Neural cell (in vitro differentiated cells): ENCODE data around the gene NECTIN2. TPM values are rescaled to one million over a fixed set of nuclear protein-coding genes. Genes with fewer than 3 reads are reported as not detected.
"Not testable (repeated sequence)": the region's sequence is repeated elsewhere in the genome, so short reads cannot be mapped to it uniquely, and the experiment has no call there.

Experiments used
- H2AFZ ChIP-seq: fragments of 200-600, 300-800 bp; sonication (generic), shearing (Covaris generic); 2 replicates; pipeline ENCODE4 v1.6.0; 2014; ENCODE audit warnings: low read depth, mild to moderate bottlenecking, antibody characterized with exemption, low read length, moderate library complexity
- H3F3A ChIP-seq: fragments of 200-600 bp; shearing (Covaris generic); 2 replicates; pipeline ENCODE4 v1.6.1; 2016; ENCODE audit warnings: mild to moderate bottlenecking, moderate library complexity, mixed read lengths, antibody characterized with exemption, low read length; ENCODE audit not compliant: insufficient read depth, poor library complexity, severe bottlenecking
- H3K27ac ChIP-seq: fragments of 200-600, 300-800 bp; sonication (generic), shearing (Covaris generic); 2 replicates; pipeline ENCODE4 v1.5.1; 2014; ENCODE audit warnings: mild to moderate bottlenecking, low read length, moderate library complexity
- H3K27me3 ChIP-seq: fragments of 300-800, 200-600 bp; sonication (generic), shearing (Covaris generic); 2 replicates; pipeline ENCODE4 v1.6.0; 2014; ENCODE audit warnings: mild to moderate bottlenecking, low read depth, low read length, moderate library complexity; ENCODE audit not compliant: insufficient read depth
- H3K36me3 ChIP-seq: fragments of 300-800, 200-600 bp; sonication (generic), shearing (Covaris generic); 2 replicates; pipeline ENCODE4 v1.5.1; 2014; ENCODE audit warnings: mild to moderate bottlenecking, antibody characterized with exemption, low read length, moderate library complexity; ENCODE audit not compliant: insufficient read depth
- H3K4me2 ChIP-seq: fragments of 300-800, 200-600 bp; sonication (generic), shearing (Covaris generic); 2 replicates; pipeline ENCODE4 v1.6.0; 2014; ENCODE audit warnings: mild to moderate bottlenecking, low read length
- H3K4me3 ChIP-seq: fragments of 300-800, 200-600 bp; sonication (generic), shearing (Covaris generic); 2 replicates; pipeline ENCODE4 v1.5.1; 2014; ENCODE audit warnings: mild to moderate bottlenecking, low read length, moderate library complexity
- H3K79me2 ChIP-seq: fragments of 200-600 bp; shearing (Covaris generic); replicated peaks from 2 replicates; pipeline ENCODE4 v1.6.0; 2014; ENCODE audit warnings: mild to moderate bottlenecking, low read length, moderate library complexity; ENCODE audit not compliant: insufficient read depth
- H3K9ac ChIP-seq: fragments of 300-800, 200-600 bp; sonication (generic), shearing (Covaris generic); 2 replicates; pipeline ENCODE4 v1.6.1; 2016; ENCODE audit warnings: mild to moderate bottlenecking, low read length, mixed read lengths
- H3K9me2 ChIP-seq: fragments of 200-600 bp; shearing (Covaris generic); 2 replicates; pipeline ENCODE4 v1.6.1; 2016; ENCODE audit warnings: mild to moderate bottlenecking, low read length, mixed read lengths; ENCODE audit not compliant: insufficient read depth
- H3K9me3 ChIP-seq: fragments of 200-600, 300-800 bp; sonication (generic), shearing (Covaris generic); 2 replicates; pipeline ENCODE4 v1.6.1; 2016; ENCODE audit warnings: mild to moderate bottlenecking, mixed run types, low read length, moderate library complexity, mixed read lengths
- H4K20me1 ChIP-seq: fragments of 200-600 bp; shearing (Covaris generic); 2 replicates; pipeline ENCODE4 v1.6.1; 2016; ENCODE audit warnings: mild to moderate bottlenecking, mixed run types; ENCODE audit not compliant: insufficient read depth
- EP300 ChIP-seq: fragments of 450-650 bp; conservative IDR thresholded peaks from 2 replicates; pipeline ENCODE4 v1.6.1; 2014; ENCODE audit warnings: antibody characterized with exemption, mild to moderate bottlenecking, moderate library complexity; ENCODE audit not compliant: poor library complexity, severe bottlenecking
- EZH2 ChIP-seq: fragments of 200-600, 300-800 bp; shearing (Covaris generic), sonication (generic); IDR thresholded peaks from 2 replicates; pipeline ENCODE4 v1.6.1; 2014; ENCODE audit warnings: antibody characterized with exemption, low read length, borderline replicate concordance, mild to moderate bottlenecking; ENCODE audit not compliant: insufficient read depth, poor library complexity, severe bottlenecking
- MXI1 ChIP-seq: fragments of 450-650 bp; conservative IDR thresholded peaks from 2 replicates; pipeline ENCODE4 v1.6.1; 2014; ENCODE audit warnings: antibody characterized with exemption, mild to moderate bottlenecking; ENCODE audit not compliant: poor library complexity, severe bottlenecking
- POLR2AphosphoS5 ChIP-seq: IDR thresholded peaks from 2 replicates; pipeline ENCODE4 v1.6.1; 2012
- RAD21 ChIP-seq: fragments of 450-650 bp; conservative IDR thresholded peaks from 2 replicates; pipeline ENCODE4 v1.6.1; 2014; ENCODE audit warnings: antibody characterized with exemption, mild to moderate bottlenecking, moderate library complexity
- SMC3 ChIP-seq: fragments of 450-650 bp; conservative IDR thresholded peaks from 2 replicates; pipeline ENCODE4 v1.6.1; 2014; ENCODE audit warnings: antibody characterized with exemption, mild to moderate bottlenecking, moderate library complexity; ENCODE audit not compliant: poor library complexity
- TAF1 ChIP-seq: IDR thresholded peaks from 2 replicates; pipeline ENCODE4 v1.6.1; 2012; ENCODE audit warnings: low read depth
- polyA plus RNA-seq: library from polyadenylated mRNA; depleted of rRNA; stranded (reverse); fragments of >200 nt; gene quantifications from 2 replicates; pipeline ENCODE4 v1.2.3, GENCODE V29; 2014
- TF ChIP-seq, protein P1 (sequence below): fragments of 450-650 bp; IDR thresholded peaks from 2 replicates; pipeline ENCODE4 v1.5.1; 2014; ENCODE audit warnings: antibody characterized with exemption, mild to moderate bottlenecking, moderate library complexity; ENCODE audit not compliant: poor library complexity, severe bottlenecking
- TF ChIP-seq, protein P2 (sequence below): IDR thresholded peaks from 2 replicates; pipeline ENCODE4 v1.6.1; 2012; ENCODE audit warnings: borderline replicate concordance

The NECTIN2 gene
- polyA plus RNA-seq, 1 donor from 2014 or later: 33.2 TPM

DNA sequence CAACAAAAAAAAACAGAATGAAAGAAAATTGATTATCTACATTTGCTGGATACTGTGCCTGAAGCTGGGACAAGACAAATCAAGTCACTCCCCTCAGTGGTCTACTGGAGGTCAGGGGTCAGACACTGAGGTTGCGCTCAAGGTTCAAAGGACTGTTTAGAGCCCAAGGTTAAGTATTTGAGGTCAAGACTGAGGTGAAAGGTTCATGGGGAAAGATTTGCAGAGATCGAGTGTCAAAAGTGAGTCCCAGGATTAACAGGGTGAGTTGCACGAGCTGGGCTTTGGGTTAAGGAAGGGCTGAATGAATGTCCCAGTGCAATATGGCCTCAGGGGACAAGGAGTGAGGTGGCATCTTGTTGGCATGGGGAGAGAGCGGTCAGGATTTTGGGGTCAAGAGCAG, 41.6 kb downstream of the NECTIN2 start:
- Histone ChIP-seq H3K36me3 (no peaks in the 10 kb centered on the region), H3K9me3 (no peaks in the 10 kb centered on the region), H3K9ac (no peak overlapping the region)

GRCh38 chr19:44888335-44888734, 42.2 kb downstream of the NECTIN2 start:
- not testable (repeated sequence) for H4K20me1 ChIP-seq, H2AFZ ChIP-seq, H3F3A ChIP-seq, H3K4me2 ChIP-seq, H3K9me2 ChIP-seq, H3K27ac ChIP-seq, H3K4me3 ChIP-seq, H3K9ac ChIP-seq, H3K27me3 ChIP-seq, H3K36me3 ChIP-seq, H3K9me3 ChIP-seq
- H3K79me2 ChIP-seq: peaks cover 13% of the 10 kb centered on the region

More for the DNA sequence above, 41.6 kb downstream of the NECTIN2 start:
- Histone ChIP-seq H3K79me2 (peaks cover 12% of the 10 kb centered on the region), H3K27ac (no peak overlapping the region), H4K20me1 (no peaks in the 10 kb centered on the region), H3K4me3 (no peak overlapping the region), H3K9me2 (no peaks in the 10 kb centered on the region), H3F3A (no peaks in the 10 kb centered on the region), H3K27me3 (no peaks in the 10 kb centered on the region), H3K4me2 (no peak overlapping the region), H2AFZ (no peak overlapping the region)
- no peak for TF ChIP-seq POLR2AphosphoS5
- TF ChIP-seq, protein P1, sequence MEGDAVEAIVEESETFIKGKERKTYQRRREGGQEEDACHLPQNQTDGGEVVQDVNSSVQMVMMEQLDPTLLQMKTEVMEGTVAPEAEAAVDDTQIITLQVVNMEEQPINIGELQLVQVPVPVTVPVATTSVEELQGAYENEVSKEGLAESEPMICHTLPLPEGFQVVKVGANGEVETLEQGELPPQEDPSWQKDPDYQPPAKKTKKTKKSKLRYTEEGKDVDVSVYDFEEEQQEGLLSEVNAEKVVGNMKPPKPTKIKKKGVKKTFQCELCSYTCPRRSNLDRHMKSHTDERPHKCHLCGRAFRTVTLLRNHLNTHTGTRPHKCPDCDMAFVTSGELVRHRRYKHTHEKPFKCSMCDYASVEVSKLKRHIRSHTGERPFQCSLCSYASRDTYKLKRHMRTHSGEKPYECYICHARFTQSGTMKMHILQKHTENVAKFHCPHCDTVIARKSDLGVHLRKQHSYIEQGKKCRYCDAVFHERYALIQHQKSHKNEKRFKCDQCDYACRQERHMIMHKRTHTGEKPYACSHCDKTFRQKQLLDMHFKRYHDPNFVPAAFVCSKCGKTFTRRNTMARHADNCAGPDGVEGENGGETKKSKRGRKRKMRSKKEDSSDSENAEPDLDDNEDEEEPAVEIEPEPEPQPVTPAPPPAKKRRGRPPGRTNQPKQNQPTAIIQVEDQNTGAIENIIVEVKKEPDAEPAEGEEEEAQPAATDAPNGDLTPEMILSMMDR: no peak
- TF ChIP-seq, protein P2, sequence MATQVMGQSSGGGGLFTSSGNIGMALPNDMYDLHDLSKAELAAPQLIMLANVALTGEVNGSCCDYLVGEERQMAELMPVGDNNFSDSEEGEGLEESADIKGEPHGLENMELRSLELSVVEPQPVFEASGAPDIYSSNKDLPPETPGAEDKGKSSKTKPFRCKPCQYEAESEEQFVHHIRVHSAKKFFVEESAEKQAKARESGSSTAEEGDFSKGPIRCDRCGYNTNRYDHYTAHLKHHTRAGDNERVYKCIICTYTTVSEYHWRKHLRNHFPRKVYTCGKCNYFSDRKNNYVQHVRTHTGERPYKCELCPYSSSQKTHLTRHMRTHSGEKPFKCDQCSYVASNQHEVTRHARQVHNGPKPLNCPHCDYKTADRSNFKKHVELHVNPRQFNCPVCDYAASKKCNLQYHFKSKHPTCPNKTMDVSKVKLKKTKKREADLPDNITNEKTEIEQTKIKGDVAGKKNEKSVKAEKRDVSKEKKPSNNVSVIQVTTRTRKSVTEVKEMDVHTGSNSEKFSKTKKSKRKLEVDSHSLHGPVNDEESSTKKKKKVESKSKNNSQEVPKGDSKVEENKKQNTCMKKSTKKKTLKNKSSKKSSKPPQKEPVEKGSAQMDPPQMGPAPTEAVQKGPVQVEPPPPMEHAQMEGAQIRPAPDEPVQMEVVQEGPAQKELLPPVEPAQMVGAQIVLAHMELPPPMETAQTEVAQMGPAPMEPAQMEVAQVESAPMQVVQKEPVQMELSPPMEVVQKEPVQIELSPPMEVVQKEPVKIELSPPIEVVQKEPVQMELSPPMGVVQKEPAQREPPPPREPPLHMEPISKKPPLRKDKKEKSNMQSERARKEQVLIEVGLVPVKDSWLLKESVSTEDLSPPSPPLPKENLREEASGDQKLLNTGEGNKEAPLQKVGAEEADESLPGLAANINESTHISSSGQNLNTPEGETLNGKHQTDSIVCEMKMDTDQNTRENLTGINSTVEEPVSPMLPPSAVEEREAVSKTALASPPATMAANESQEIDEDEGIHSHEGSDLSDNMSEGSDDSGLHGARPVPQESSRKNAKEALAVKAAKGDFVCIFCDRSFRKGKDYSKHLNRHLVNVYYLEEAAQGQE: no peak
- TF ChIP-seq RAD21: no peak
- no peak for TF ChIP-seq EZH2
- no peak for TF ChIP-seq SMC3
- TF ChIP-seq EP300: no peak
- TF ChIP-seq TAF1: no peak
- no peak for TF ChIP-seq MXI1

DNA sequence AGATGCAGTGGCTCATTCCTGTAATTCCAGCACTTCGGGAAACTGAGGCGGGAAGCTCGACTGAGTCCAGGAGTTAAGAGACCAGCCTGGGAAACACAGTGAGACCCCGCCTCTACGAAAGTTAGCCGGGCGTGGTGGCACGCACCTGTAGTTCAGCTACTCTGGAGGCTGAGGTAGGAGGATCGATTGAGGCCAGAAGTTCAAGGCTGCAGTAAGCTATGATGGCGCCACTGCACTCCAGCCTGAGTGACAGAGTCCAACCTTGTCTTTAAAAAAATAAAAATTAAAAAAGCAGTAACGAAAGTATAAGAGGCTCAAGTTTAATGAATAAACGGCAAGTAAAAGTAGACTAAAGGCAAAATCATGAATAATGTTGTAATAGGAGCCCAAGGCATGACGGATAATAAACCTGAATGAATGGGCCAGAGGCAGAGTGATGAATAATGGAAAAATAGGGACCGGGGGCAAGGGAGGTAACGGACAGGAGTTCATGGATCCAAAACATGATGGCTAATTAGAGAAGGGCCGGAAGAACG, 43.8 kb downstream of the NECTIN2 start:
- peak overlapping the region; percentile 62 for H3K4me3 ChIP-seq
- no peaks in the 10 kb centered on the region for H3K27me3 ChIP-seq
- H3K36me3 ChIP-seq: no peaks in the 10 kb centered on the region
- H3K9ac ChIP-seq: peak overlapping the region; percentile 72
- peak overlapping the region; percentile 87 for H3K4me2 ChIP-seq
- H4K20me1 ChIP-seq: no peaks in the 10 kb centered on the region
- H3K79me2 ChIP-seq: peaks cover 13% of the 10 kb centered on the region
- no peak for TF ChIP-seq TAF1
- TF ChIP-seq EZH2: no peak
- TF ChIP-seq MXI1: no peak
- TF ChIP-seq, protein P2: no peak
- TF ChIP-seq, protein P1: peak; percentile 13
- no peak for TF ChIP-seq EP300
- no peak for TF ChIP-seq POLR2AphosphoS5
- peak; percentile 61 for TF ChIP-seq SMC3
- no peak for TF ChIP-seq RAD21
- H2AFZ ChIP-seq: peak overlapping the region; percentile 78
- H3F3A ChIP-seq: no peaks in the 10 kb centered on the region
- H3K9me2 ChIP-seq: no peaks in the 10 kb centered on the region
- peak overlapping the region; percentile 94 for H3K27ac ChIP-seq
- H3K9me3 ChIP-seq: no peaks in the 10 kb centered on the region
